ENCODE measurements around the gene RPN1. TPM values are rescaled to one million over a fixed set of nuclear protein-coding genes. Genes with fewer than 3 reads are reported as not detected.

The RPN1 gene
- total RNA-seq, 1 donor from 2014 or later, result 207 TPM

DNA sequence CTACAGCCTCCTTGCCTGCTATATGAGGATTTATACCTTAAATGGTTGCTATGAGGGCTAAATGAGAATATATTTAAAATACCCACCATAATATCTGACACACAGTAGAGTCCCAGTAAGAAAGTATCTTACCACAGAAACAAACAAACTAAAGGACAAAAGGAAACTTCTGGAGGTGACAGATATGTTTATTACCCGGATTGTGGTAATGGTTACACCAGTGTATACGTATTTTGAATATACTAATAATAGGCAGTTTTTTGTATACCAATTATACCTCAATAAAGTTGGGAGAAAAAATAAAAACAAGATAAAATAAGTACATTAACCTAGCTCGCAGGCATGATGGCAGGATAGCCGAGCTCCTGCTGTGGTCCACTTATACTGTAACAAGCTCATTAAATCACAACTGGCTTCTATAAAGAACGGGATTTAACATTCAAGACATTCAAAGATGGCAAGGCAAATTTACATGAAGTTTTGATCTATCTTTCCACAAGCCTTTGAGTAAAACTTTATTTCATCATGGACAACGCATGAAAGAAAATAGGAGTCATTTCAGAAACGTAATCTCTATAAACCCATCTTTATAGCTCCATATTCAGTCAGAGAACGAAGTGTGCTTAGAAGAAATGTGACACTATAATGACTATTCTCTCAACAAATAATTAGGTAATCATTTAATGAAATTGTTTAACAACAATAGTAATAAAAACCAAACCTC, 1.5 kb downstream of the RPN1 start:
- Mint-ChIP-seq H3K4me1 (ENCODE audit: unreplicated experiment) (peaks cover 16% of the 10 kb centered on the region), H3K4me3 (ENCODE audit: unreplicated experiment) (peak overlapping the region; percentile 82), H3K27ac (ENCODE audit: unreplicated experiment) (peak overlapping the region; percentile 73), H3K9me3 (ENCODE audit: unreplicated experiment) (no peaks in the 10 kb centered on the region), H3K27me3 (ENCODE audit: unreplicated experiment) (no peaks in the 10 kb centered on the region), H3K36me3 (ENCODE audit: unreplicated experiment) (peaks cover 5% of the 10 kb centered on the region)
- TF ChIP-seq, protein P1, sequence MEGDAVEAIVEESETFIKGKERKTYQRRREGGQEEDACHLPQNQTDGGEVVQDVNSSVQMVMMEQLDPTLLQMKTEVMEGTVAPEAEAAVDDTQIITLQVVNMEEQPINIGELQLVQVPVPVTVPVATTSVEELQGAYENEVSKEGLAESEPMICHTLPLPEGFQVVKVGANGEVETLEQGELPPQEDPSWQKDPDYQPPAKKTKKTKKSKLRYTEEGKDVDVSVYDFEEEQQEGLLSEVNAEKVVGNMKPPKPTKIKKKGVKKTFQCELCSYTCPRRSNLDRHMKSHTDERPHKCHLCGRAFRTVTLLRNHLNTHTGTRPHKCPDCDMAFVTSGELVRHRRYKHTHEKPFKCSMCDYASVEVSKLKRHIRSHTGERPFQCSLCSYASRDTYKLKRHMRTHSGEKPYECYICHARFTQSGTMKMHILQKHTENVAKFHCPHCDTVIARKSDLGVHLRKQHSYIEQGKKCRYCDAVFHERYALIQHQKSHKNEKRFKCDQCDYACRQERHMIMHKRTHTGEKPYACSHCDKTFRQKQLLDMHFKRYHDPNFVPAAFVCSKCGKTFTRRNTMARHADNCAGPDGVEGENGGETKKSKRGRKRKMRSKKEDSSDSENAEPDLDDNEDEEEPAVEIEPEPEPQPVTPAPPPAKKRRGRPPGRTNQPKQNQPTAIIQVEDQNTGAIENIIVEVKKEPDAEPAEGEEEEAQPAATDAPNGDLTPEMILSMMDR (IDR thresholded peaks at IDR 0.05), result no peak
- no peak for DNase-seq (ENCODE audit: extremely low spot score, unreplicated experiment)

GRCh38 chr3:128648402-128648801, 2.2 kb downstream of the RPN1 start:
- H3K27ac Mint-ChIP-seq (ENCODE audit: unreplicated experiment), result no peak overlapping the region
- TF ChIP-seq, protein P1 (IDR thresholded peaks at IDR 0.05), result no peak
- H3K4me1 Mint-ChIP-seq (ENCODE audit: unreplicated experiment), result peaks cover 16% of the 10 kb centered on the region
- H3K27me3 Mint-ChIP-seq (ENCODE audit: unreplicated experiment), result no peaks in the 10 kb centered on the region
- H3K4me3 Mint-ChIP-seq (ENCODE audit: unreplicated experiment), result no peak overlapping the region
- DNase-seq (ENCODE audit: extremely low spot score, unreplicated experiment), result no peak
- no peaks in the 10 kb centered on the region for H3K9me3 Mint-ChIP-seq (ENCODE audit: unreplicated experiment)
- peaks cover 10% of the 10 kb centered on the region for H3K36me3 Mint-ChIP-seq (ENCODE audit: unreplicated experiment)

DNA sequence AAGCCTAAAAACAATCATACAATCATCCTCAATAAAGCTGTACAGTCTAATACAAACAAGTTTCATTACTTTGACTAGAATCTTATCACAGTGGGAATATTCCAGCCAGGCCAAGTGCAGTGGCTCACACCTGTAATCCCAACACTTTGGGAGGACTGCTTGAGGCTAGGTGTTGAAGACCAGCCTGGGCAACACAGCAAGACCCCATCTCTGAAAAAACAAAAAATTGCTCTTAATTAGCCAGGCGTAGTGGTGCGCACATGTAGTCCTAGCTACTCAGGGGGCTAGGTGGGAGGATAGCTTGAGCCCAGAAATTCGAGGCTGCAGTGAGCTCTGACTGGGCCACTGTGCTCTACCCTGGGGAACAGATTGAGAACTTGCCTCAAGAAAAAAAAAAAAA, 3.3 kb downstream of the RPN1 start:
- Mint-ChIP-seq H3K9me3 (ENCODE audit: unreplicated experiment) (no peaks in the 10 kb centered on the region), H3K4me1 (ENCODE audit: unreplicated experiment) (peaks cover 16% of the 10 kb centered on the region), H3K27ac (ENCODE audit: unreplicated experiment) (no peak overlapping the region), H3K27me3 (ENCODE audit: unreplicated experiment) (no peaks in the 10 kb centered on the region), H3K4me3 (ENCODE audit: unreplicated experiment) (no peak overlapping the region), H3K36me3 (ENCODE audit: unreplicated experiment) (peaks cover 15% of the 10 kb centered on the region)
- DNase-seq (ENCODE audit: extremely low spot score, unreplicated experiment), result no peak
- TF ChIP-seq, protein P1 (IDR thresholded peaks at IDR 0.05), result no peak

DNA sequence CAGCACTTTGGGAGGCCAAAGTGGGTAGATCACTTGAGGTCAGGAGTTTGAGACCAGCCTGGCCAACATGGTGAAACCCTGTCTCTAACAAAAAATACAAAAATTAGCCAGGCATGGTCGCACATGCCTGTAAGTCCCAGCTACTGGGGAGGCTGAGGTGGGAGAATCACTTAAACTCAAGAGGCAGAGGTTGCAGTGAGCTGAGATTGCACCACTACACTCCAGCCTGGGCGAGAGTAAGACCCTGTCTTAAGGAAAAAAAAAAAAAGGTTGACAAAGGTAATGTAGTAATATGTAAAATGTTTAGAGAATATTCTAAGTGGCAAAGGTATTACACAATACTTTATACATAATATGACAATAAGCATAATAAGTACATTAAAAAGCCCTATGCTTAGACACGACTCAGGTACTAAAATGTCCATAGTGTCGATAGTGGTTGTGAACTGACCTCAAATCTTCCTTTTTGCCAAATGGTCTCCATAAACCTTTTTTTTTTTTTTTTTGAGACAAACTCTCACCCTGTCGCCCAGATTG, 16.5 kb downstream of the RPN1 start:
- no peak for DNase-seq (ENCODE audit: extremely low spot score, unreplicated experiment)
- no peaks in the 10 kb centered on the region for H3K9me3 Mint-ChIP-seq (ENCODE audit: unreplicated experiment)
- H3K27me3 Mint-ChIP-seq (ENCODE audit: unreplicated experiment), result no peaks in the 10 kb centered on the region
- H3K27ac Mint-ChIP-seq (ENCODE audit: unreplicated experiment), result no peak overlapping the region
- H3K36me3 Mint-ChIP-seq (ENCODE audit: unreplicated experiment), result peaks cover 38% of the 10 kb centered on the region
- TF ChIP-seq, protein P1 (IDR thresholded peaks at IDR 0.05), result no peak
- H3K4me1 Mint-ChIP-seq (ENCODE audit: unreplicated experiment), result no peaks in the 10 kb centered on the region
- H3K4me3 Mint-ChIP-seq (ENCODE audit: unreplicated experiment), result no peak overlapping the region

DNA sequence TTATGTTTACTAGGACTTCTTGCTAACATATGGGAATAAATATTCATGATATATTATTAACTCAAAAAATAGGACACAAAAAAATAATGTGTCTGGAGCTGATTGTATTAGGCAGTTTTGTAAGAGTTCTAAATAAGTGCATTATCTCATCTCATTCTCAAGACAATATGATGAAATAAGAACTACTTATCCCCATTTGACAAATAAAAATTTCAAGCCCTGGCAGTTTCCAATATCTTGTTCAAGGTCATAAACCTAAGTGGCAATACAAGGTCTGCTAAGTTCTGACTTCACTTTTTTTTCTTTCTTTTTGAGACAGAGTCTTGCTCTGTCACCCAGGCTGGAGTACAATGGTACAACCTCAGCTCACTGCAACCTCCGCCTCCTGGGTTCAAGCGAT, 18.3 kb downstream of the RPN1 start:
- Mint-ChIP-seq H3K9me3 (ENCODE audit: unreplicated experiment) (no peaks in the 10 kb centered on the region), H3K4me3 (ENCODE audit: unreplicated experiment) (no peak overlapping the region), H3K27ac (ENCODE audit: unreplicated experiment) (peak overlapping the region; percentile 7), H3K27me3 (ENCODE audit: unreplicated experiment) (no peaks in the 10 kb centered on the region), H3K4me1 (ENCODE audit: unreplicated experiment) (no peaks in the 10 kb centered on the region), H3K36me3 (ENCODE audit: unreplicated experiment) (peaks cover 32% of the 10 kb centered on the region)
- no peak for DNase-seq (ENCODE audit: extremely low spot score, unreplicated experiment)
- TF ChIP-seq, protein P1 (IDR thresholded peaks at IDR 0.05), result no peak

Data from osteocyte (in vitro differentiated cells).